CD4-positive, alpha-beta memory T cell (primary cell): ENCODE measurements around the gene CEACAM5. TPM values are rescaled to one million over a fixed set of nuclear protein-coding genes. Genes with fewer than 3 reads are reported as not detected.

Experiments
- CTCF ChIA-PET: fragments of 350-600 bp; sonication (Branson Sonifier 250); formaldehyde crosslinking; loops from one replicate; lab custom pipeline; 2021; ENCODE audit warnings: inconsistent platforms; ENCODE audit not compliant: partially characterized antibody; lab: Charles Lee
- POLR2A ChIA-PET: fragments of 350-600 bp; sonication (Branson Sonifier 250); formaldehyde crosslinking; loops from one replicate; lab custom pipeline; 2021; ENCODE audit not compliant: partially characterized antibody; lab: Charles Lee
- DNase-seq, 5 donors: peaks; one replicate each; pipeline versions ENCODE4 v3.0.0 to v3.0.0-alpha.2; 2020 to 2022; ENCODE audit warnings: mixed read lengths in 1 of 5
- H3K27ac ChIP-seq: one replicate; pipeline ENCODE4 v1.7.0; 2013; ENCODE audit warnings: low read depth, low read length
- H3K27me3 ChIP-seq: 2 replicates; pipeline ENCODE4 v1.7.0; 2013; ENCODE audit warnings: mild to moderate bottlenecking, low read length, moderate library complexity; ENCODE audit not compliant: insufficient read depth
- H3K36me3 ChIP-seq: 2 replicates; pipeline ENCODE4 v1.7.0; 2013; ENCODE audit warnings: mild to moderate bottlenecking, low read length, moderate library complexity; ENCODE audit not compliant: insufficient read depth
- H3K4me1 ChIP-seq: 2 replicates; pipeline ENCODE4 v1.7.0; 2013; ENCODE audit warnings: mild to moderate bottlenecking, low read length, moderate library complexity; ENCODE audit not compliant: insufficient read depth
- H3K4me3 ChIP-seq, 2 donors: one replicate each; pipeline ENCODE4 v1.7.0; 2013; ENCODE audit warnings: low read length in 2 of 2, mild to moderate bottlenecking in 1 of 2
- H3K9me3 ChIP-seq, 2 donors: one replicate each; pipeline ENCODE4 v1.7.0; 2013; ENCODE audit warnings: low read length in 2 of 2, control low read depth in 1 of 2; ENCODE audit not compliant: control insufficient read depth in 1 of 2
- H3K27ac Mint-ChIP-seq, 7 donors: one replicate each; pipeline ENCODE4 v1.8.0; 2020 to 2021; ENCODE audit warnings: mixed read lengths in 7 of 7, mild to moderate bottlenecking in 6 of 7, inconsistent platforms in 3 of 7, moderate library complexity in 3 of 7
- H3K27me3 Mint-ChIP-seq, 2 donors: one replicate each; pipeline ENCODE4 v1.8.0; 2020 to 2021; ENCODE audit warnings: mixed read lengths in 2 of 2
- H3K36me3 Mint-ChIP-seq, 2 donors: one replicate each; pipeline ENCODE4 v1.8.0; 2020 to 2021; ENCODE audit warnings: mixed read lengths in 2 of 2, inconsistent platforms in 1 of 2, mild to moderate bottlenecking in 1 of 2
- H3K4me1 Mint-ChIP-seq, 4 donors: one replicate each; pipeline ENCODE4 v1.8.0; 2020 to 2021; ENCODE audit warnings: mixed read lengths in 4 of 4, mild to moderate bottlenecking in 1 of 4
- H3K4me3 Mint-ChIP-seq, 8 donors: one replicate each; pipeline ENCODE4 v1.8.0; 2020 to 2021; ENCODE audit warnings: mixed read lengths in 8 of 8, mild to moderate bottlenecking in 7 of 8, moderate library complexity in 6 of 8, inconsistent platforms in 3 of 8
- H3K9me3 Mint-ChIP-seq, 8 donors: one replicate each; pipeline ENCODE4 v1.8.0; 2020 to 2021; ENCODE audit warnings: mixed read lengths in 8 of 8, mild to moderate bottlenecking in 5 of 8, inconsistent platforms in 3 of 8, moderate library complexity in 1 of 8
- intact Hi-C: fragments of 100-400 bp; cut with micrococcal nuclease; formaldehyde crosslinking; loops from one replicate; pipeline ENCODE4 v1.15.1; 2023
- polyA plus RNA-seq, 2 donors: library from polyadenylated mRNA; unstranded; fragments of 300-500 nt; fragmentation: Illumina TruSeq; gene quantifications; one replicate each; pipeline ENCODE4 v1.2.3, GENCODE V29; 2021
- total RNA-seq, 2 experiments: library from RNA; stranded (reverse); gene quantifications; one replicate each; pipeline ENCODE4 v1.2.3, GENCODE V29; 2021

Gene CEACAM5
- total and polyA plus RNA-seq, 4 experiments from 2014 or later = not detected

DNA sequence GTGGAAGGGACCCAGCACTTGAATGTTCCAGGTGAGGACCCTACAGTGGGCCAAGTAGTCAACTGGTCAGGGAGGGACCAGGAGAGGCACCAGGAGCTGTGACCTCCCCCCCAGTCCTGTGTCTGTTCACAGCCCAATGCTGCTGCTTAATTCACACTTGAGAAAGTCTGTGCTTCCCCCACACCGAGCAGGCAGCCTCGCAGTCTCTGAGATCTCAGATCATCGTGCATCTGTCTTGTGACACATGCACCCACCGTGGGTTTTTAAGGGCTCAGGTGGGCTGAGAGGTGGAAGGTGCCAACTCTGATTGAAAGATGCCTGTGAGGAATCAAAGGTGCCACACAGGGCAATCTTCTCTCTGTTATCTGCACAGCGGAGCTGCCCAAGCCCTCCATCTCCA lies 6.2 kb downstream of the CEACAM5 start:
- Histone ChIP-seq H3K36me3 (no peaks in the 10 kb centered on the region), H3K9me3 (no peaks in the 10 kb centered on the region), H3K4me3 (no peak overlapping the region), H3K27ac (no peak overlapping the region), H3K4me1 (no peaks in the 10 kb centered on the region), H3K27me3 (no peaks in the 10 kb centered on the region)
- ChIA-PET POLR2A (no interaction called here), CTCF (no interaction called here)
- H3K27ac Mint-ChIP-seq = no peak overlapping the region
- H3K4me3 Mint-ChIP-seq = no peak overlapping the region
- H3K36me3 Mint-ChIP-seq = no peaks in the 10 kb centered on the region
- H3K9me3 Mint-ChIP-seq = no peaks in the 10 kb centered on the region
- H3K4me1 Mint-ChIP-seq = no peaks in the 10 kb centered on the region
- intact Hi-C loops = no loop called here
- no peak for DNase-seq
- H3K27me3 Mint-ChIP-seq = peaks cover 24 to 46% of the 10 kb centered on the region in 2 donors

DNA sequence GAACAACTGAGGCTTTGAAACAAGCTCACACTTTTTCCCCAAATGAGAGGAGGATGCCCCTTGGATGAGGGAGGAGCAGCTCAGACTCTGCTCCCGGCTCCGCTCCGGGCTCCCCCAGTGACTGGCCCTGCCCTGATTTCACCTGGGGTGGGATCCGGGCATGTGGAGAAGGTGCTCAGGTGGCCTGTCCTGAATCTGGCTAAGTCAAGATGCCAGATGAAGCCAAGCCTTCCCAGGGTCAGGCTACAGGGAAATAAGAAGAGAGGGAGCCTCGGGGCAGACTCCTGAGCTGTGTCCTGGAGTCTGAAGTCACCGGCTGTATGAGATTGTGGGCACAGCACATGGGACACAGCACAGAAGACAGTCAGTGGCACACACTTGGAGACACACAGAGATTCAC lies 10.3 kb downstream of the CEACAM5 start:
- Histone ChIP-seq H3K9me3 (no peaks in the 10 kb centered on the region), H3K36me3 (no peaks in the 10 kb centered on the region), H3K27ac (no peak overlapping the region), H3K4me1 (no peaks in the 10 kb centered on the region), H3K27me3 (no peaks in the 10 kb centered on the region), H3K4me3 (no peak overlapping the region)
- no peaks in the 10 kb centered on the region for H3K9me3 Mint-ChIP-seq
- no peak overlapping the region for H3K27ac Mint-ChIP-seq
- CTCF ChIA-PET = interaction anchor here (0.7 to 1.1 kb wide), 2 partner anchors 12 to 35 kb away, joined by 3 to 4 read pairs; no protein-coding TSS in a partner anchor
- POLR2A ChIA-PET = no interaction called here
- no peak overlapping the region for H3K4me3 Mint-ChIP-seq
- intact Hi-C loops = no loop called here
- no peaks in the 10 kb centered on the region for H3K36me3 Mint-ChIP-seq
- peaks cover 25 to 46% of the 10 kb centered on the region in 2 donors for H3K27me3 Mint-ChIP-seq
- H3K4me1 Mint-ChIP-seq = no peaks in the 10 kb centered on the region
- DNase-seq = no peak

DNA sequence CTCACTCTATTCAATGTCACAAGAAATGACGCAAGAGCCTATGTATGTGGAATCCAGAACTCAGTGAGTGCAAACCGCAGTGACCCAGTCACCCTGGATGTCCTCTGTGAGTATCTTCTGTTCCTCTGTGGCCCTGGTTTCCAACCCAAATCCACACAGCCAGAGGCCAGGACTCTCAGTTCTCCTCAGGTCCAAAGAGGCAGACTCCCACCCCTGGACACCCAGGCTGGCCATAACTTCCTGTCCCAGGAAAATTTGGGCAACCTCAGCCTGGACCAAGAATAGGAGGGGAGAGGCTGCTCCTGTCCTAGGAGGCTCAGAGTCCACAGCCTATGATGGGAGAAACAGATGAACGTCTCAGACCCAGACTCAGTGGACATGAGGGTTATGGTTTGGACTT lies 11.7 kb downstream of the CEACAM5 start:
- DNase-seq = no peak
- H3K27ac ChIP-seq = no peak overlapping the region
- CTCF ChIA-PET = interaction anchor here (0.6 to 0.7 kb wide), 2 partner anchors 42 to 915 kb away, joined by 3 read pairs; no protein-coding TSS in a partner anchor
- H3K36me3 ChIP-seq = no peaks in the 10 kb centered on the region
- H3K9me3 Mint-ChIP-seq = no peaks in the 10 kb centered on the region
- no peaks in the 10 kb centered on the region for H3K9me3 ChIP-seq
- no peaks in the 10 kb centered on the region for H3K36me3 Mint-ChIP-seq
- H3K4me3 ChIP-seq = no peak overlapping the region
- H3K4me1 Mint-ChIP-seq = no peaks in the 10 kb centered on the region
- no peaks in the 10 kb centered on the region for H3K4me1 ChIP-seq
- H3K4me3 Mint-ChIP-seq = no peak overlapping the region
- no peaks in the 10 kb centered on the region for H3K27me3 ChIP-seq
- peaks cover 23 to 43% of the 10 kb centered on the region in 2 donors for H3K27me3 Mint-ChIP-seq
- intact Hi-C loops = no loop called here
- POLR2A ChIA-PET = no interaction called here
- no peak overlapping the region for H3K27ac Mint-ChIP-seq

DNA sequence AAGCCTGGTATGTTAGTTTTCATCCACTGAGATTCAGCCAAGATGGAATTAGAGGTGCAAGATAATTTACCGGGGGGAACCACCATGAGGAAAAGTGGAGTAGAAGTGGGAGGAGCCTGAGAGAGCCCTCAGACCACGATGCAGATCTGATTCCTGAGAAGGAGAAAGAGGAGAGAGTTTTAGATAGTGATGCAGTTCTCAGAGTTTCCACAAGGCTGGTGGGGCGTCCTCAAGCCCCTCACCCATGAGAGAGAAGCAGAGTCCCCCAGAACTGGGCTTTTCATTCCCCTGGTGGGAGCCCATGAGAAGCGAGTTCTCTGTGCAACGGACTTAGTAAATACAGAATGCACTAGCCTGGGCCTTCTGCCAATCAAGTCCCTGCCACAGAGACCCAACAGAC lies 18.1 kb downstream of the CEACAM5 start:
- POLR2A ChIA-PET = no interaction called here
- Histone ChIP-seq H3K27me3 (peaks cover 5% of the 10 kb centered on the region), H3K4me3 (no peak overlapping the region), H3K36me3 (no peaks in the 10 kb centered on the region), H3K9me3 (no peaks in the 10 kb centered on the region), H3K4me1 (no peaks in the 10 kb centered on the region), H3K27ac (no peak overlapping the region)
- DNase-seq = no peak
- peaks cover 18 to 33% of the 10 kb centered on the region in 2 donors for H3K27me3 Mint-ChIP-seq
- no peaks in the 10 kb centered on the region for H3K9me3 Mint-ChIP-seq
- CTCF ChIA-PET = interaction anchor here (0.9 kb wide), 1 partner anchor 19 kb away, joined by 3 read pairs; no protein-coding TSS in a partner anchor
- no peaks in the 10 kb centered on the region for H3K4me1 Mint-ChIP-seq
- H3K36me3 Mint-ChIP-seq = no peaks in the 10 kb centered on the region
- intact Hi-C loops = no loop called here
- no peak overlapping the region for H3K27ac Mint-ChIP-seq
- H3K4me3 Mint-ChIP-seq = no peak overlapping the region

DNA sequence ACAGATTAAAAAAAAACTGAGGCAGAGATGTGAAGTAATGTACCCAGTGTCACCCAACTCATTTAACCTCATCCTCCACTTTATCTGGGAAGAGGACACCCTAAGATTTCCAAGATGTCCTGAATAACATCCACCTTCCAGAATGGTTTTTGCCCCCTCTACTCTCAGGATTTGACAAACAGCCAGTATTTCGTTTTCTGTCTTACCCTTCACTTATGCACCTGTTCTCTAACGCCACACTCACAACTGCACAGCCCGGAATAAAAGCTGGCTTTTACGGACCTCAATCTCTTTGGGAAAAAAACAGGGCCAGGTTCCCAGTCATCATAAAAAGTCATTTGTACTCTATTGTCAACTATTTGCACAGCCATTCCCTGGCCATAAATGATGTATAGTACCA lies 25.7 kb downstream of the CEACAM5 start:
- POLR2A ChIA-PET = no interaction called here
- intact Hi-C loops = no loop called here
- Histone ChIP-seq H3K4me3 (no peak overlapping the region), H3K36me3 (no peaks in the 10 kb centered on the region), H3K9me3 (no peaks in the 10 kb centered on the region), H3K27me3 (no peaks in the 10 kb centered on the region), H3K4me1 (no peaks in the 10 kb centered on the region), H3K27ac (no peak overlapping the region)
- Mint-ChIP-seq H3K4me3 (no peak overlapping the region), H3K9me3 (no peaks in the 10 kb centered on the region), H3K4me1 (peaks cover 0 to 4% (median 0%) of the 10 kb centered on the region in 4 donors), H3K27me3 (peaks cover 21 to 24% of the 10 kb centered on the region in 2 donors), H3K36me3 (no peaks in the 10 kb centered on the region), H3K27ac (no peak overlapping the region)
- no peak for DNase-seq
- CTCF ChIA-PET = interaction anchor here (0.8 kb wide), 1 partner anchor 19 kb away, joined by 3 read pairs; no protein-coding TSS in a partner anchor

GRCh38 chr19:41734585-41734984 lies 26.2 kb downstream of the CEACAM5 start:
- no peaks in the 10 kb centered on the region for H3K27me3 ChIP-seq
- H3K27me3 Mint-ChIP-seq = peaks cover 23 to 24% of the 10 kb centered on the region in 2 donors
- ChIA-PET CTCF (interaction anchor here (0.8 kb wide), 1 partner anchor 19 kb away, joined by 3 read pairs; no protein-coding TSS in a partner anchor), POLR2A (no interaction called here)
- H3K36me3 Mint-ChIP-seq = no peaks in the 10 kb centered on the region
- no peaks in the 10 kb centered on the region for H3K36me3 ChIP-seq
- no peak overlapping the region for H3K27ac Mint-ChIP-seq
- no peak for DNase-seq
- no peak overlapping the region for H3K4me3 Mint-ChIP-seq
- intact Hi-C loops = no loop called here
- no peak overlapping the region for H3K27ac ChIP-seq
- H3K9me3 Mint-ChIP-seq = no peaks in the 10 kb centered on the region
- peaks cover 0 to 4% (median 0%) of the 10 kb centered on the region in 4 donors for H3K4me1 Mint-ChIP-seq
- H3K4me3 ChIP-seq = no peak overlapping the region
- H3K4me1 ChIP-seq = no peaks in the 10 kb centered on the region
- no peaks in the 10 kb centered on the region for H3K9me3 ChIP-seq

GRCh38 chr19:41735071-41735600 lies 26.7 kb downstream of the CEACAM5 start:
- Histone ChIP-seq H3K4me1 (no peaks in the 10 kb centered on the region), H3K4me3 (no peak overlapping the region), H3K9me3 (no peaks in the 10 kb centered on the region), H3K27ac (no peak overlapping the region), H3K27me3 (no peaks in the 10 kb centered on the region), H3K36me3 (no peaks in the 10 kb centered on the region)
- H3K4me3 Mint-ChIP-seq = no peak overlapping the region
- peak overlapping the region in 1 of 7 donors; percentile 14 for H3K27ac Mint-ChIP-seq
- no peaks in the 10 kb centered on the region for H3K9me3 Mint-ChIP-seq
- H3K4me1 Mint-ChIP-seq = peaks cover 0 to 7% (median under 1%) of the 10 kb centered on the region in 4 donors
- POLR2A ChIA-PET = no interaction called here
- peaks cover 24 to 25% of the 10 kb centered on the region in 2 donors for H3K27me3 Mint-ChIP-seq
- DNase-seq = no peak
- H3K36me3 Mint-ChIP-seq = no peaks in the 10 kb centered on the region
- intact Hi-C loops = no loop called here
- CTCF ChIA-PET = interaction anchor here (1.3 kb wide), 1 partner anchor 18 kb away, joined by 5 read pairs; no protein-coding TSS in a partner anchor
